T-helper 22 cell (primary cell): ENCODE results near the gene MCU.

ENCODE experiments used
- DNase-seq: peaks from one replicate; pipeline ENCODE4 v3.0.0-alpha.2; 2020; ENCODE audit warnings: low read depth

MCU gene

GRCh38 chr10:72802763-72803505 lies 111.0 kb downstream of the MCU start:
- DNase-seq, result no peak

- no peak for DNase-seq
Observed at GRCh38 chr10:72808001-72808400, 116.1 kb downstream of the MCU start.

- no peak for DNase-seq
Observed at GRCh38 chr10:72809006-72809405, 117.1 kb downstream of the MCU start.

- no peak for DNase-seq
Observed at GRCh38 chr10:72810976-72811375, 119.0 kb downstream of the MCU start.

GRCh38 chr10:72812415-72812752 lies 120.4 kb downstream of the MCU start:
- DNase-seq, result no peak

GRCh38 chr10:72812753-72813430 lies 120.9 kb downstream of the MCU start:
- DNase-seq, result no peak

GRCh38 chr10:72814099-72814790 lies 122.3 kb downstream of the MCU start:
- no peak for DNase-seq

GRCh38 chr10:72816565-72816964 lies 124.6 kb downstream of the MCU start:
- no peak for DNase-seq

- no peak for DNase-seq
Observed at GRCh38 chr10:72818076-72818475, 126.1 kb downstream of the MCU start.

- DNase-seq, result no peak
Observed at GRCh38 chr10:72819053-72819452, 127.1 kb downstream of the MCU start.

- DNase-seq, result no peak
Observed at GRCh38 chr10:72821606-72822005, 129.7 kb downstream of the MCU start.

- DNase-seq, result no peak
Observed at GRCh38 chr10:72822342-72822986, 130.5 kb downstream of the MCU start.

- DNase-seq, result no peak
Observed at GRCh38 chr10:72825163-72825562, 133.2 kb downstream of the MCU start.

- DNase-seq, result no peak
Observed at GRCh38 chr10:72826346-72826745, 134.4 kb downstream of the MCU start.

- DNase-seq, result no peak
Observed at GRCh38 chr10:72828294-72828693, 136.4 kb downstream of the MCU start.

- DNase-seq, result no peak
Observed at GRCh38 chr10:72830625-72831024, 138.7 kb downstream of the MCU start.

- DNase-seq, result no peak
Observed at GRCh38 chr10:72831696-72832409, 139.9 kb downstream of the MCU start.

- no peak for DNase-seq
Observed at GRCh38 chr10:72832701-72833100, 140.8 kb downstream of the MCU start.

- peak; percentile 7 for DNase-seq
Observed at GRCh38 chr10:72834183-72834825, 142.4 kb downstream of the MCU start.

- no peak for DNase-seq
Observed at GRCh38 chr10:72840319-72840718, 148.4 kb downstream of the MCU start.

- no peak for DNase-seq
Observed at GRCh38 chr10:72841487-72841886, 149.5 kb downstream of the MCU start.

- DNase-seq, result no peak
Observed at GRCh38 chr10:72842164-72842563, 150.2 kb downstream of the MCU start.
